Mesendoderm (in vitro differentiated cells): ENCODE results near the gene PRKD1. TPM values are rescaled to one million over a fixed set of nuclear protein-coding genes. Genes with fewer than 3 reads are reported as not detected.
A peak's percentile ranks its signal among the peaks of the same experiment; 100 is the strongest.

Source experiments
- DNase-seq: peaks from one replicate; pipeline ENCODE4 v3.0.0; 2013
- H2AK5ac ChIP-seq: 2 replicates; pipeline ENCODE4 v1.6.1; 2013; ENCODE audit warnings: low read length, inconsistent platforms
- H2BK120ac ChIP-seq: 2 replicates; pipeline ENCODE4 v1.6.1; 2013; ENCODE audit warnings: low read depth, mild to moderate bottlenecking, low read length, moderate library complexity, mixed read lengths
- H2BK15ac ChIP-seq: replicated peaks from 2 replicates; pipeline ENCODE4 v1.6.1; 2013; ENCODE audit warnings: low read depth, mild to moderate bottlenecking, moderate library complexity
- H2BK5ac ChIP-seq: 2 replicates; pipeline ENCODE4 v1.6.1; 2013; ENCODE audit warnings: low read length, inconsistent platforms
- H3K18ac ChIP-seq: 2 replicates; pipeline ENCODE4 v1.6.1; 2013; ENCODE audit warnings: mild to moderate bottlenecking, low read length, mixed read lengths
- H3K23ac ChIP-seq: one replicate; pipeline ENCODE4 v1.6.1; 2013; ENCODE audit warnings: low read length
- H3K27ac ChIP-seq: 2 replicates; pipeline ENCODE4 v1.5.1; 2013; ENCODE audit warnings: low read depth, mild to moderate bottlenecking, inconsistent platforms, low read length, moderate library complexity
- H3K27me3 ChIP-seq: 2 replicates; pipeline ENCODE4 v1.6.1; 2013; ENCODE audit warnings: low read length, control low read depth, mild to moderate bottlenecking, inconsistent platforms; ENCODE audit not compliant: insufficient read depth, poor library complexity
- H3K36me3 ChIP-seq: 2 replicates; pipeline ENCODE4 v1.6.1; 2013; ENCODE audit warnings: low read length, inconsistent platforms; ENCODE audit not compliant: control insufficient read depth, insufficient read depth
- H3K4ac ChIP-seq: one replicate; pipeline ENCODE4 v1.6.1; 2013; ENCODE audit warnings: low read depth, mild to moderate bottlenecking, low read length, moderate library complexity
- H3K4me1 ChIP-seq: 2 replicates; pipeline ENCODE4 v1.6.1; 2013; ENCODE audit warnings: low read depth, low read length, inconsistent platforms; ENCODE audit not compliant: control insufficient read depth
- H3K4me2 ChIP-seq: 2 replicates; pipeline ENCODE4 v1.6.1; 2013; ENCODE audit warnings: low read length
- H3K4me3 ChIP-seq: 2 replicates; pipeline ENCODE4 v1.5.1; 2013; ENCODE audit warnings: mild to moderate bottlenecking, low read length
- H3K56ac ChIP-seq: one replicate; pipeline ENCODE4 v1.6.1; 2013; ENCODE audit warnings: low read length
- H3K79me1 ChIP-seq: 2 replicates; pipeline ENCODE4 v1.6.1; 2013; ENCODE audit warnings: low read length, inconsistent platforms
- H3K79me2 ChIP-seq: 2 replicates; pipeline ENCODE4 v1.6.1; 2013; ENCODE audit warnings: mild to moderate bottlenecking, low read length; ENCODE audit not compliant: control insufficient read depth, insufficient read depth
- H3K9ac ChIP-seq: 2 replicates; pipeline ENCODE4 v1.6.1; 2013; ENCODE audit warnings: low read length, inconsistent platforms
- H4K5ac ChIP-seq: one replicate; pipeline ENCODE4 v1.6.1; 2013; ENCODE audit warnings: low read length
- H4K8ac ChIP-seq: one replicate; pipeline ENCODE4 v1.6.1; 2013; ENCODE audit warnings: low read depth, mild to moderate bottlenecking, control low read depth, low read length, moderate library complexity
- WGBS: extraction: QIAGEN DNeasy Blood & Tissue Kit; methylation state at CpG from one replicate; pipeline ENCODE4 v1.1.7; 2013; ENCODE audit warnings: low lambda C conversion rate, missing lambda C conversion rate; ENCODE audit not compliant: insufficient coverage; ENCODE audit errors: extremely low coverage; 5-methylcytosine and 5-hydroxymethylcytosine counted together
- polyA plus RNA-seq, 2 experiments: library from polyadenylated mRNA; stranded (reverse); fragments of 200-250 nt; gene quantifications; one replicate each; pipeline ENCODE4 v1.2.3, GENCODE V29; 2013

PRKD1 gene
- 9.5 TPM for polyA plus RNA-seq (2013, experiment 1 of 2)
- polyA plus RNA-seq (2013, experiment 2 of 2): 8.6 TPM

- no peak within 1 kb of the TSS for H2AK5ac ChIP-seq
- peak within 1 kb of the TSS; percentile 79 for H3K27ac ChIP-seq
- no peaks in the 10 kb centered on the region for H3K79me1 ChIP-seq
- peak within 1 kb of the TSS; percentile 63 for H3K56ac ChIP-seq
- DNase-seq: peak; percentile 86
- H3K4me3 ChIP-seq: peak within 1 kb of the TSS; percentile 19
- no peaks in the 10 kb centered on the region for H3K36me3 ChIP-seq
- peak within 1 kb of the TSS; percentile 98 for H2BK120ac ChIP-seq
- peak within 1 kb of the TSS; percentile 87 for H3K4me2 ChIP-seq
- peak within 1 kb of the TSS; percentile 98 for H2BK15ac ChIP-seq
- no peak within 1 kb of the TSS for H4K8ac ChIP-seq
- peaks cover 2% of the 10 kb centered on the region for H3K4me1 ChIP-seq
- no CpG with 5 or more reads among the region's 91 CpGs for WGBS
- peak within 1 kb of the TSS; percentile 75 for H3K9ac ChIP-seq
- peak within 1 kb of the TSS; percentile 99 for H3K18ac ChIP-seq
- peak within 1 kb of the TSS; percentile 47 for H2BK5ac ChIP-seq
- peaks cover 11% of the 10 kb centered on the region for H3K79me2 ChIP-seq
- H3K23ac ChIP-seq: no peak within 1 kb of the TSS
- peak within 1 kb of the TSS; percentile 99 for H3K4ac ChIP-seq
- H4K5ac ChIP-seq: no peak within 1 kb of the TSS
- no peaks in the 10 kb centered on the region for H3K27me3 ChIP-seq
Measured at GRCh38 chr14:29927376-29928116, at the start of gene PRKD1. Gene PRKD1 (minus strand): TSS chr14:29927847.

- H3K79me1 ChIP-seq: no peaks in the 10 kb centered on the region
- no peak overlapping the region for H2BK120ac ChIP-seq
- no peak for DNase-seq
- H4K8ac ChIP-seq: no peak overlapping the region
- H3K36me3 ChIP-seq: no peaks in the 10 kb centered on the region
- H2BK5ac ChIP-seq: no peak overlapping the region
- H3K4me3 ChIP-seq: no peak overlapping the region
- WGBS: no CpG with 5 or more reads among the region's 15 CpGs
- H3K27me3 ChIP-seq: no peaks in the 10 kb centered on the region
- H2BK15ac ChIP-seq: no peak overlapping the region
- H3K27ac ChIP-seq: no peak overlapping the region
- H3K18ac ChIP-seq: no peak overlapping the region
- H3K56ac ChIP-seq: no peak overlapping the region
- no peak overlapping the region for H3K4me2 ChIP-seq
- no peak overlapping the region for H3K4ac ChIP-seq
- no peak overlapping the region for H2AK5ac ChIP-seq
- H4K5ac ChIP-seq: no peak overlapping the region
- H3K9ac ChIP-seq: no peak overlapping the region
- no peaks in the 10 kb centered on the region for H3K4me1 ChIP-seq
- H3K79me2 ChIP-seq: no peaks in the 10 kb centered on the region
- H3K23ac ChIP-seq: no peak overlapping the region
Measured at GRCh38 chr14:29971101-29971500, 43.5 kb upstream of the PRKD1 start.

GRCh38 chr14:29955087-29955486 is 27.4 kb upstream of the PRKD1 start:
- no peak for DNase-seq

GRCh38 chr14:29953501-29953900 is 25.9 kb upstream of the PRKD1 start:
- WGBS: no CpG with 5 or more reads among the region's 6 CpGs
- Histone ChIP-seq H3K9ac (no peak overlapping the region), H3K4me1 (no peaks in the 10 kb centered on the region), H3K4ac (no peak overlapping the region), H2AK5ac (no peak overlapping the region), H3K36me3 (no peaks in the 10 kb centered on the region), H4K5ac (no peak overlapping the region), H3K18ac (no peak overlapping the region), H4K8ac (no peak overlapping the region), H2BK120ac (no peak overlapping the region), H3K23ac (no peak overlapping the region), H3K79me1 (no peaks in the 10 kb centered on the region), H3K27ac (no peak overlapping the region), H3K4me3 (no peak overlapping the region), H2BK5ac (no peak overlapping the region), H3K79me2 (no peaks in the 10 kb centered on the region), H3K27me3 (no peaks in the 10 kb centered on the region), H2BK15ac (no peak overlapping the region), H3K4me2 (no peak overlapping the region), H3K56ac (no peak overlapping the region)
- DNase-seq: no peak

More at GRCh38 chr14:29955087-29955486, 27.4 kb upstream of the PRKD1 start:
- Histone ChIP-seq H2BK120ac (no peak overlapping the region), H3K27ac (no peak overlapping the region), H3K4me3 (no peak overlapping the region), H3K4ac (no peak overlapping the region), H4K8ac (no peak overlapping the region), H3K9ac (no peak overlapping the region), H2AK5ac (no peak overlapping the region), H3K27me3 (no peaks in the 10 kb centered on the region), H3K4me1 (no peaks in the 10 kb centered on the region), H3K18ac (no peak overlapping the region), H3K23ac (no peak overlapping the region), H3K4me2 (no peak overlapping the region), H3K56ac (no peak overlapping the region), H2BK15ac (no peak overlapping the region), H2BK5ac (no peak overlapping the region), H3K36me3 (no peaks in the 10 kb centered on the region), H3K79me2 (no peaks in the 10 kb centered on the region), H4K5ac (no peak overlapping the region), H3K79me1 (no peaks in the 10 kb centered on the region)
- WGBS: no CpG with 5 or more reads among the region's 3 CpGs

GRCh38 chr14:29944091-29944490 is 16.4 kb upstream of the PRKD1 start:
- Histone ChIP-seq H3K4me2 (no peak overlapping the region), H3K79me1 (no peaks in the 10 kb centered on the region), H4K5ac (no peak overlapping the region), H3K79me2 (no peaks in the 10 kb centered on the region), H3K27ac (no peak overlapping the region), H3K23ac (no peak overlapping the region), H3K4me1 (peaks cover 4% of the 10 kb centered on the region), H3K4me3 (no peak overlapping the region), H3K9ac (no peak overlapping the region), H3K56ac (no peak overlapping the region), H2BK5ac (no peak overlapping the region), H2BK15ac (no peak overlapping the region), H4K8ac (no peak overlapping the region), H2BK120ac (no peak overlapping the region), H3K27me3 (no peaks in the 10 kb centered on the region), H3K4ac (no peak overlapping the region), H2AK5ac (no peak overlapping the region), H3K36me3 (no peaks in the 10 kb centered on the region), H3K18ac (no peak overlapping the region)
- no peak for DNase-seq

- WGBS: no CpG with 5 or more reads among the region's 2 CpGs
- Histone ChIP-seq H2BK5ac (no peak overlapping the region), H3K4me2 (no peak overlapping the region), H3K27ac (no peak overlapping the region), H3K27me3 (no peaks in the 10 kb centered on the region), H3K56ac (no peak overlapping the region), H3K4me1 (peaks cover 4% of the 10 kb centered on the region), H2BK15ac (no peak overlapping the region), H3K79me1 (no peaks in the 10 kb centered on the region), H2BK120ac (no peak overlapping the region), H3K79me2 (no peaks in the 10 kb centered on the region), H3K23ac (no peak overlapping the region), H3K4me3 (no peak overlapping the region), H3K18ac (peak overlapping the region; percentile 89), H4K8ac (no peak overlapping the region), H3K9ac (no peak overlapping the region), H4K5ac (no peak overlapping the region), H3K36me3 (no peaks in the 10 kb centered on the region), H3K4ac (no peak overlapping the region), H2AK5ac (no peak overlapping the region)
- peak; percentile 87 for DNase-seq
Measured at GRCh38 chr14:29941401-29941800, 13.8 kb upstream of the PRKD1 start.
